Activated CD4-positive, alpha-beta T cell treated with anti-CD3 and anti-CD28 coated beads, Interleukin-2, Interleukin-6, amounts not matched to agents 100 ng/mL and 50 ng/mL, durations not matched to agents 16 hours and 8 hours (primary cell): ENCODE measurements around the gene TMEM143.

Source experiments
- DNase-seq: peaks from one replicate; pipeline ENCODE4 v3.0.0-alpha.2; 2020

Gene TMEM143

GRCh38 chr19:48287748-48288147 lies 76.0 kb downstream of the TMEM143 start:
- no peak for DNase-seq

DNA sequence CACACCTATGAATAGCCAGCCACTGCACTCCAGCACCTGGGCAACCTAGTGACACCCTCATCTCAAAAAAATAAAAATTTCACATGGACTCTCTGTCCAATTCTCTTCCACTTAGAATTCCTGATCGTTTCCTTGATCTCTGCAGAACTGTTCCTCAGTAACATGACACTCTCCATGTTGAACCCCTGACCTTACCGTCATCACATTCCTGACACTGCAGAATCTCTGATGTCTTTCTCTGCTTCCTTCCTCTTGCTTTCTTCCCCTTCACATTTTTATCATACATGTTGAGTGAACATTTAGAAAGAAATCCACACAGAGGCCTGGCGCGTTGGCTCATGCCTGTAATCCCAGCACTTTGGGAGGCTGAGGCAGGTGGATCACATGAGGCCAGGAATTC lies 78.8 kb downstream of the TMEM143 start:
- DNase-seq, result no peak

- no peak for DNase-seq
These were observed 79.8 kb downstream of the TMEM143 start for GRCh38 chr19:48283908-48284307.
